PC-9 (cell line): Measurements from ENCODE around the gene CEBPA. TPM values are rescaled to one million over a fixed set of nuclear protein-coding genes. Genes with fewer than 3 reads are reported as not detected.

Source experiments
- BruUV-seq: library from RNA; stranded (reverse); fragments of 400-500 nt; replicated peaks from 2 replicates; lab custom pipeline; 2021; lab: Mats Ljungman, UMichigan
- CTCF ChIA-PET: fragments of 300-600 bp; sonication (Branson Sonifier 250); formaldehyde crosslinking; loops from one replicate; lab custom pipeline; 2022; ENCODE audit warnings: antibody characterized with exemption; lab: Charles Lee
- POLR2A ChIA-PET: fragments of 300-600 bp; sonication (Branson Sonifier 250); formaldehyde crosslinking; loops from one replicate; lab custom pipeline; 2022; ENCODE audit warnings: antibody characterized with exemption; ENCODE audit not compliant: unreplicated experiment; lab: Charles Lee
- DNase-seq, 2 experiments: peaks; one replicate each; pipeline versions ENCODE4 v3.0.0 to v3.0.0-alpha.2; 2015 to 2022; ENCODE audit warnings: mixed read lengths in 1 of 2
- H2AFZ ChIP-seq: fragments of 200-600 bp; sonication (generic); 2 replicates; pipeline ENCODE4 v1.8.1; 2017; ENCODE audit warnings: antibody characterized with exemption
- H3F3A ChIP-seq: fragments of 200-600 bp; sonication (generic); 2 replicates; pipeline ENCODE4 v1.8.1; 2017; ENCODE audit warnings: antibody characterized with exemption, mild to moderate bottlenecking, low read depth; ENCODE audit not compliant: insufficient read depth
- H3K27ac ChIP-seq: fragments of 200-600 bp; sonication (generic); 2 replicates; pipeline ENCODE4 v1.6.1; 2016; ENCODE audit warnings: mixed run types
- H3K27me3 ChIP-seq: fragments of 200-600 bp; sonication (generic); 2 replicates; pipeline ENCODE4 v1.6.1; 2016; ENCODE audit warnings: low read depth, mixed run types; ENCODE audit not compliant: insufficient read depth
- H3K36me3 ChIP-seq: fragments of 200-600 bp; sonication (generic); 2 replicates; pipeline ENCODE4 v1.6.1; 2016; ENCODE audit warnings: low read depth, mixed run types
- H3K4me1 ChIP-seq: fragments of 200-600 bp; sonication (generic); replicated peaks from 2 replicates; pipeline ENCODE4 v1.6.1; 2016; ENCODE audit warnings: mixed run types; ENCODE audit not compliant: insufficient read depth
- H3K4me2 ChIP-seq: fragments of 200-600 bp; sonication (generic); 2 replicates; pipeline ENCODE4 v1.6.1; 2017; ENCODE audit warnings: mixed run types
- H3K4me3 ChIP-seq: fragments of 200-600 bp; sonication (generic); 2 replicates; pipeline ENCODE4 v1.6.1; 2016; ENCODE audit warnings: mixed run types
- H3K79me2 ChIP-seq: fragments of 200-600 bp; sonication (generic); 2 replicates; pipeline ENCODE4 v1.6.1; 2017; ENCODE audit warnings: low read depth, mixed run types
- H3K9me2 ChIP-seq: fragments of 200-600 bp; sonication (generic); 2 replicates; pipeline ENCODE4 v1.8.1; 2017; ENCODE audit warnings: mild to moderate bottlenecking; ENCODE audit not compliant: insufficient read depth
- H3K9me3 ChIP-seq: fragments of 200-600 bp; sonication (generic); 2 replicates; pipeline ENCODE4 v1.8.1; 2016; ENCODE audit warnings: low read depth; ENCODE audit not compliant: insufficient read depth
- H4K20me1 ChIP-seq: fragments of 200-600 bp; sonication (generic); 2 replicates; pipeline ENCODE4 v1.8.1; 2017; ENCODE audit not compliant: insufficient read depth
- EZH2 ChIP-seq: fragments of 200-600 bp; sonication (generic); IDR thresholded peaks from 2 replicates; pipeline ENCODE4 v1.8.0; 2017; ENCODE audit warnings: antibody characterized with exemption, low read depth
- intact Hi-C: fragments of 100-400 bp; cut with micrococcal nuclease; formaldehyde crosslinking; loops from one replicate; pipeline ENCODE4 v1.10.0; 2022; ENCODE audit not compliant: unreplicated experiment
- total RNA-seq: library from RNA; stranded (reverse); gene quantifications from 2 replicates; pipeline ENCODE4 v1.2.3, GENCODE V29; 2021
- TF ChIP-seq, protein P1 (sequence below): fragments of 200-600 bp; sonication (generic); conservative IDR thresholded peaks from 2 replicates; pipeline ENCODE4 v1.6.1; 2017; ENCODE audit warnings: mixed run types, antibody characterized with exemption, mild to moderate bottlenecking, moderate library complexity

The CEBPA gene
- total RNA-seq, 1 experiment from 2014 or later: 8.9 TPM

DNA sequence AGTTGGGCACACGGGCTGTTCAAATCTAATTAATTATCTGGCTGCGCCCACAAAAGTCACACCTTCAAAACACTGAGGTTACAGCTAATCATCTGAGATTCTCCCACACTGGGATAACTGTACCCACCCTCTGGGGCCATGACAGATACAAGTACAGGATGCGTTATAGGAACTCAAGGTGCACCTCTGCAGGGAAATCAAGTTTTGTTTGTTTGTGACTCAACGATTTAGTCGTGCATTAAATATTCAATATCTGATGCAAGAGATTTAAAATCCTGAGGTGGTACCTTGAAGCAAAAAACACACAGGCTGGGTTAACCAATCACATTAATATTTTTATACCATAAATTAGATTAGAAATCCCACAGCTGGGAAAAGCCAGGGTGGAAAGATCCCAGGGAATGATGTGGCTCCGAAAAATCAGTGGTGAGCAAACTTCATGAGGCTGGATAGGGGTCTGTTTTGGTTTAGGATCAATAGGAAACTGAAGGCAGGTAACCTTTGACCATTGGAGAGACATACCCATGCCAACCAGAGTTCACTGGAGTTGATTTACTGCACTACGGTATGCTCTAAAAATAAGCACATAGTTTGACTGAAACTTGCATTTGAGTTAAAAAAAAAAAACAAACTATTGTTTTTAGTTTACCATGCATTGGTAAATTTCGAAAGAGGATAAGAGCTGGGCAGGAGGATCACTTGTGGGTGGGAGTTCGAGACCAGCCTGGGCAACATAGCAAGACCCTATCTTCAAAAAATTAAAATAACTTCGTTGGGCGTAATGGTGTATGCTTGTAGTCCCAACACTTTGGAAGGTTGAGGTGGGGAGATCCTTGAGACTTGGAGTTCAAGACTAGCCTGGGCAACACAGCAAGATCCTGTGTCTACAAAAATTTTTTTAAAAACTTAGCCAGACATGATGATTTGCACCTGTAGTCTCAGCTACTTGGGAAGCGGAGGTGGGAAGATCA, 47.3 kb upstream of the CEBPA start:
- CTCF ChIA-PET: no interaction called here
- intact Hi-C loops: no loop called here

DNA sequence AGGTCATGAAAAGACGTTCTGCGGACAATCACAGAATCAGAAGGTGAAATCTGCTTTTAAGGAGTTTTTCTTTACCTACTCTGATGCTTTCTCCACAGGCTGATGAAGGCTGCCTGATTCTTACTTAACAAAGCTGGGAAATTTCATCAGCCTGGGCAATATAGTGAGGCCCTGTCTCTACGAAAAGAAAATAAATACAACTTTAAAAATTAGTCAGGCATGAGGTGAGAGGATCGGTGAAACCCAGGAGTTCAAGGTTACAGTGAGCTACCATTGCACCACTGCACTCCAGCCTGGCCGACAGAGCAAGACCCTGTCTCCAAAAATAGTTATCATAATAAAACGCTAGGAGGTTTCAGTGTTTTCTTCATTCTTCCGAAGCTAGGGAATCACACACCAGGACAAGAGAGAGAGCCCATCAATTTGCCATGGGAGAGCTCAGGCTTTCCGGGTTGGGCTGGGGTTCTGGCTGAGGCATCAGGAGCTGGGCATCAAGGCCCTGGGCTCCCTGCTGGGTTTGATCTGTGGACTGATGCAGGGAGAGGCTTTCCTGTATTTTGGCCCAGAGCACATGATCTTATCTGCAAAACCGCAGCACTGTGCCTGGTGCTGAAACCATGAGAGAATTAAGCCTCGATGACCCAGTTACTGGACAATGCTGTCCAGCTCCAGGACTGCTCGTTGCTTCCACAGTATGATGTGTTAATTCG, 46.1 kb upstream of the CEBPA start:
- H3K27ac ChIP-seq: no peak overlapping the region
- BruUV-seq: no TSS peak
- H3K4me1 ChIP-seq: 0 out of 2 replicates have a peak, but pooled peaks cover 10% of the 10 kb centered on the region
- H3K79me2 ChIP-seq: no peaks in the 10 kb centered on the region
- no peak for DNase-seq
- H3K4me2 ChIP-seq: no peak overlapping the region
- H3K36me3 ChIP-seq: no peaks in the 10 kb centered on the region
- no peaks in the 10 kb centered on the region for H3K9me2 ChIP-seq
- intact Hi-C loops: no loop called here
- no peak for TF ChIP-seq EZH2
- TF ChIP-seq, protein P1, sequence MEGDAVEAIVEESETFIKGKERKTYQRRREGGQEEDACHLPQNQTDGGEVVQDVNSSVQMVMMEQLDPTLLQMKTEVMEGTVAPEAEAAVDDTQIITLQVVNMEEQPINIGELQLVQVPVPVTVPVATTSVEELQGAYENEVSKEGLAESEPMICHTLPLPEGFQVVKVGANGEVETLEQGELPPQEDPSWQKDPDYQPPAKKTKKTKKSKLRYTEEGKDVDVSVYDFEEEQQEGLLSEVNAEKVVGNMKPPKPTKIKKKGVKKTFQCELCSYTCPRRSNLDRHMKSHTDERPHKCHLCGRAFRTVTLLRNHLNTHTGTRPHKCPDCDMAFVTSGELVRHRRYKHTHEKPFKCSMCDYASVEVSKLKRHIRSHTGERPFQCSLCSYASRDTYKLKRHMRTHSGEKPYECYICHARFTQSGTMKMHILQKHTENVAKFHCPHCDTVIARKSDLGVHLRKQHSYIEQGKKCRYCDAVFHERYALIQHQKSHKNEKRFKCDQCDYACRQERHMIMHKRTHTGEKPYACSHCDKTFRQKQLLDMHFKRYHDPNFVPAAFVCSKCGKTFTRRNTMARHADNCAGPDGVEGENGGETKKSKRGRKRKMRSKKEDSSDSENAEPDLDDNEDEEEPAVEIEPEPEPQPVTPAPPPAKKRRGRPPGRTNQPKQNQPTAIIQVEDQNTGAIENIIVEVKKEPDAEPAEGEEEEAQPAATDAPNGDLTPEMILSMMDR: no peak
- H3K9me3 ChIP-seq: no peaks in the 10 kb centered on the region
- ChIA-PET CTCF (no interaction called here), POLR2A (no interaction called here)
- H4K20me1 ChIP-seq: no peaks in the 10 kb centered on the region
- H3K4me3 ChIP-seq: no peak overlapping the region
- H2AFZ ChIP-seq: no peak overlapping the region
- no peaks in the 10 kb centered on the region; the same call in 1 of the 2 replicates for H3F3A ChIP-seq
- H3K27me3 ChIP-seq: peaks cover 42% of the 10 kb centered on the region

More for the DNA sequence above, 47.3 kb upstream of the CEBPA start:
- H3K9me3 ChIP-seq: no peaks in the 10 kb centered on the region
- H3K4me3 ChIP-seq: no peak overlapping the region
- H4K20me1 ChIP-seq: no peaks in the 10 kb centered on the region
- H3K79me2 ChIP-seq: no peaks in the 10 kb centered on the region
- POLR2A ChIA-PET: interaction anchor here (0.7 kb wide), 1 partner anchor 13 kb away, joined by 7 read pairs; no protein-coding TSS in a partner anchor
- no TSS peak for BruUV-seq
- H3F3A ChIP-seq: no peaks in the 10 kb centered on the region; the same call in 1 of the 2 replicates
- TF ChIP-seq, protein P1: no peak
- no peak for TF ChIP-seq EZH2
- peaks cover 34% of the 10 kb centered on the region for H3K27me3 ChIP-seq
- H3K36me3 ChIP-seq: no peaks in the 10 kb centered on the region
- H3K27ac ChIP-seq: no peak overlapping the region
- no peak for DNase-seq
- 0 out of 2 replicates have a peak, but pooled peaks cover 10% of the 10 kb centered on the region for H3K4me1 ChIP-seq
- no peak overlapping the region for H3K4me2 ChIP-seq
- no peaks in the 10 kb centered on the region for H3K9me2 ChIP-seq
- no peak overlapping the region for H2AFZ ChIP-seq

DNA sequence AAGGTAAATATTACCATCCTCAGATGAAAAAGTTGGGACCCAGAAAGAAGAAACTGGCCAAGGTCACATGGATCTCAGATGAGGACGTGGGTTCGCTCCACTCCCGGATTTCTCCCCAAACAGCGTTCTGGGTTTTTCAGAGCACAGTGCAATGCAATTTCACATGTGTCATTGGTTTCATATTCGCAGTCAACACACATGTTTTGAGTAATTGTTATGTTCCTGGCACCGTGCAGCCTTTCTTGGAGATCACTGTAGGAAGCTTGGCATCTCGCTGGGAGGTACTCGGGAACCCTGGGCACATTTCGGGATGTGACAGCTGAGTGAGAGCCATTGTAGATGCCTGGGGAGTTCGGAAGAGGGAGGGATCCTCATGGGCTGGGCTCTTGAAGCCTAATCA, 45.0 kb upstream of the CEBPA start:
- Histone ChIP-seq H4K20me1 (no peaks in the 10 kb centered on the region), H3K27ac (no peak overlapping the region), H3K79me2 (no peaks in the 10 kb centered on the region), H3K4me1 (0 out of 2 replicates have a peak, but pooled peaks cover 10% of the 10 kb centered on the region), H3K36me3 (no peaks in the 10 kb centered on the region), H3K9me3 (no peaks in the 10 kb centered on the region), H2AFZ (no peak overlapping the region), H3K27me3 (peaks cover 53% of the 10 kb centered on the region), H3K9me2 (no peaks in the 10 kb centered on the region), H3K4me3 (no peak overlapping the region), H3F3A (no peaks in the 10 kb centered on the region; the same call in 1 of the 2 replicates), H3K4me2 (no peak overlapping the region)
- POLR2A ChIA-PET: no interaction called here
- TF ChIP-seq EZH2: no peak
- TF ChIP-seq, protein P1: no peak
- CTCF ChIA-PET: no interaction called here
- intact Hi-C loops: no loop called here
- DNase-seq: no peak
- BruUV-seq: no TSS peak
